ENCODE results near the gene SH3BGRL.

Gene SH3BGRL

GRCh38 chrX:81201671-81202455, at the start of gene SH3BGRL, which contains the start of gene HMGN5:
Gene SH3BGRL (plus strand): TSS chrX:81202102. CDS start chrX:81202201, 99 bp downstream.
Gene HMGN5 (minus strand): TSS chrX:81201913. CDS start chrX:81121549, 80,364 bp downstream.
- peak; percentile 85 for DNase-seq

GRCh38 chrX:81168391-81168790, 33.5 kb upstream of the SH3BGRL start:
- DNase-seq = no peak

DNA sequence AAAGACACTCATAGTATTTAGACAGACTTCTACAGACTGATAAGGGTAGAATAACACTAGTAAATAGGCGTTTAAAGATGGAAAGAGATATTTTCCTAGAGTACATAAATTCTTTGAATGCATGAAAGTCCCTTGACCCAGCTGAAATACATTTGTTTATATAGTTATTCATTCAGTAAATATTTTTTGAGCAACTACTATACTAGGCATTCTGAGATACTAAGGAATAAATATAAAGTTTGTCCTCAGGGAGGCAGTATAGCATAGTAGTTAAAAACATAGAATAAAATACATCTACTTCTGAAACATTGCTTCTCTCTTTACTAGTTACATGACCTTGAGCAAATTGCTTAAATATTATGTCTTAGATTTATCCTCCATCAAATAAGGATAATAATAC, 27.6 kb upstream of the SH3BGRL start:
- peak; percentile 39 for DNase-seq

DNA sequence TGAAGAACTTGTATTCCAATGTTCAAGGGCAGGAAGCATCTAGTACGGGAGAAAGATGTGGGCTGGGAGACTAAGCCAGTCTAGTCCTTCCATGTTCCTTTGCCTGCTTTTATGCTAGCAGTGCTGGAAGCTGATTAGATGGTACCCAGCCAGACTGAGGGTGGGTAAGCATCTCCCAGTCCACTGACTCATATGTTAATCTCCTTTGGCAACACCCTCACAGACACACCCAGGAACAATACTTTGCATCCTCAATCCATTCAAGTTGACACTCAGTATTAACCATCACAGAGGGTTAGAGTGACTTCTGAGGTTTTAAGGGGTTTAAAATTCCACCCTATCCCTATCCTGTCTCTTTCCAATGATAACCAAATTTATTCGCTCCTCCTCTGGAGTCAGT, 6.6 kb upstream of the SH3BGRL start:
- no peak for DNase-seq

DNA sequence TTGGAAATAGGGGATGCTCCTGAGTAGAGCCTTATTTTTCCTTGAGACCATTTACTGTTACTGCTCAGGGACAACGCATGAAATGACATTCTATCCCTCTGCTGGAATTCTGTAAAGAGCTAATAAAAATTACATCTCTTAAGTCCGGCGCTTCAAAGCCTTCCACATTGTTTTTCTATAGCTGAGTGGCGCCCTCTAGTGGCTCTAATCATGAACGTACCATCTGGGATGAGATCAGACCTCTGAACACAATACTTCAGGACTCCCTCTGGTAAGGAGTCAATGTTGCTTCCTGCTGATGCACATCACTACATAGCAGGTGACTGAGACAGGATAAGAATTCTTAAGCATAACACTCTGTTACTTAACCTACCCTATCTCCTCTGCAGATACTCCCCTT, 6.2 kb upstream of the SH3BGRL start:
- DNase-seq = peak; percentile 35

DNA sequence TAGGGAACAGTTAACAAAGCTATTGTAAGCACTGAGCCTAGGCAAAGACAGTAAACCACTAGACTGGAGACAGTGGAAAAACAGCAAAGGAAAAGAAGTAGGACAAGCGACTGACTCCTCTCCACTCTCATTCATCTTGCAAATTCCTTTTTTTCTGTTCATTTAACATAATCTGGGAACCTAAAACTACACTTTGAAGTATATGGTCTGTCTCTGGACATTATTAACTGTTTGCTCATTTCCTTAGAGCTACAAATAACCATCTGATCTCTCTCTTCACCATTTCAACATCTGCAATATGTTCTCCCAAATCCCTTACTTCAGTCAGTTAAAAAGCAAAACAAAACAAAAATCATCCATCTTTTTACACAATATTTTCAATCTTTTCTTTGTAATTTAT, 831 bp upstream of the SH3BGRL start:
- no peak for DNase-seq

DNA sequence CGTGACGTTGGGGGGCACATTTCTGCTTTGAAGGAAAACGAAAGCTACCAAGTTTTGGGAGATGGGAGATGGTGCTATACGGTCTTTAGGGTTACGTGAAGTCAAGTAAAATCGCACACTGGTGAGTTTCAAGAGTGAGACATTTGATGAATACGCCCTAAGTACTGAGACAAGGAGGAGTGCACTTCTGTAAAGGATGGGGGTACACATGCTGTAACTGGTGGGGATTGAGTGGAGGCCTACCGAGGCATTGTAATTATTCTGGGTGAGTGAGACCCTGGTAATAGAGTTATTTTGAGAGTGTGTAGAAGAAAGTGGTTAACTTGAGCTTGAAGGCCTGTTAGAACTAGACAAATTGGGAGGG, 536 bp downstream of the SH3BGRL start:
- DNase-seq = no peak

DNA sequence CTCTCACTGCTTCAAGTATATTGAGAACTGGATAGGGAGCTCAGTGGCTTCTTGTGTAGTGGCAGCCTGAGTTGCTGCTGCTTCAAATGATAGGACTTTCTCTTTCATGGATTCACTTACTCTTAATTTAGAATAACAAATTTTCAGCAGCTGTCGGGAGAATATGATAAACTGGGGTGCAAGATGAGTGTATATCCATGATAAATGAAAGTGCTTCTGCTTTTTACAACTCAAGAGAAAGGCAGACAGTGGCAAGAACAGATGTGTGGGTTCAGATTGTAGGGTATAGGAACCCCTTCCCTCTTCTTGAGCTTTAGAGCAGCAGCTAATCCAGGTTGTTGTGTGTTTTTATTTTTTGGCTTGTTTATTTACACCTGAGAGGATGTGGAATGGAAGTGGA, 1.0 kb downstream of the SH3BGRL start:
- peak; percentile 3 for DNase-seq

DNA sequence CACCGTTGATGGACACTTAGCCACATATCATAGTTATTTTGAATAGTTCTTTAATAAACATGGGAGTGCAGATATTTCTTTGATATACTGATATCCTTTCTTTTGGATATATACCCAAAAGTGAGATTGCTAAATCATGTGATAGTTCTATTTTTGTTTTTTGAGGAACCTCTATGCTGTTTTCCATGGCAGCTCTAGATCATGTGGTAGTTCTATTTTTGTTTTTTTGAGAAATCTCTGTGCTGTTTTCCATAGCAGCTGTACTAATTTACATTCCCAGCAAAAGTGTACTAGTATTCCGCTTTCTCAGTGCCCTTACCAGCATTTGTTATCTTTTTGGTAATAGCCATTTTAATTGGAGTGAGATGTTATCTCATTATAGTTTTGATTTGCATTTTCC, 3.6 kb downstream of the SH3BGRL start:
- DNase-seq = peak; percentile 15

GRCh38 chrX:81206476-81206875, 4.6 kb downstream of the SH3BGRL start:
- peak; percentile 38 for DNase-seq

DNA sequence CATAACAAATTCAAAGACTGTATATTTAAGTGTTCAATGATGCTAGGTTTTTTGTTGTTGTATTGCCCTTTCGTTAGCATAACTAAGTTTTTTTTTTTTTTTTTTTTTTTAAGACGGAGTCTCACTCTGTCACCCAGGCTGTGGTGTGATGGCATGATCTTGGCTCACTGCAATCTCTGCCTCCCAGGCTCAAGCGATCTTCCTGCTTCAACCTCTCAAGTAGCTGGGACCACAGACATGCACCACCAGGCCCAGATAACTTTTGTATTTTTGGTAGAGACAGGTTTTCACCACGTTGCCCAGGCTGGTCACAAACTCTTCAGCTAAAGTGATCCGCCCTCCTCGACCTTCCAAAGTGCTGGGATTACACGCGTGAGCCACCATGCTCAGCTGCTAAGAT, 7.0 kb downstream of the SH3BGRL start:
- no peak for DNase-seq

DNA sequence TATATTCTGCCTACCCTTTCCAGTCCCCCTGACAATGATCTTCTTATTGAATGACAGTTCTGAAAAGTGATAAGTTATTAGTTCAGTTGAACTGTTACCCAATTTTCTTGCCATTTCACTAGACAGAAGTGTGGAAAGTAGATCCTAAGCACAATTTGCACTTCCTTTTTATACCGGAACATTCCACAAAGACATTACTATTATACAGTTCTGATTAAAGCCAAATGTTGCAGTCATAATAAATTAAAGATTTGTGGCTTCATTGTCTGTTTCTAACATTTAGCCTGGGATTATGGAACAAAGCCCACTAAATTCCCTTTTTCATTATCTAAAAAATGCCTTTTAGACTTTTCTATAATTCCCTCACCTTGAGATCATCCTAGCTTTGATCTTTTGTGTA, 13.8 kb downstream of the SH3BGRL start:
- no peak for DNase-seq

DNA sequence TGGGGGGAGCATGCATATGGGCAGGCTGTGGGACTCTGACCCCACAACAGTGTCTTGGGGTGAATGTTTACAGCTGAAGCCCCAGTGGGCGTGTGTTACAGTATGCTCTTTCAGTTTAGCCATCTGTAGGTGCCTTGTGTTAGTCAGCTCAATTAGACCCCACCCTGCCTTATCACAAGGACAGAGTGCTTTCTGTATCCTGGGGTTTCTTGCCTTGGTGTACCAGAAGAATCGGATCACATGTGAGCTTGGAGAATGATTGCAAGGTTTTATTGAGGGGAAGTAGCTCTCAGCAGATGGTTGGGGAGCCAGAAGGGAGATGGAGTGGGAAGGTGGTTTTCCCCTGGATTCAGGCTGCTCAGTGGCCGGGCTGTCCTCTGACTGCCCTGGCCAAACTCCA, 27.3 kb downstream of the SH3BGRL start:
- DNase-seq = no peak

DNA sequence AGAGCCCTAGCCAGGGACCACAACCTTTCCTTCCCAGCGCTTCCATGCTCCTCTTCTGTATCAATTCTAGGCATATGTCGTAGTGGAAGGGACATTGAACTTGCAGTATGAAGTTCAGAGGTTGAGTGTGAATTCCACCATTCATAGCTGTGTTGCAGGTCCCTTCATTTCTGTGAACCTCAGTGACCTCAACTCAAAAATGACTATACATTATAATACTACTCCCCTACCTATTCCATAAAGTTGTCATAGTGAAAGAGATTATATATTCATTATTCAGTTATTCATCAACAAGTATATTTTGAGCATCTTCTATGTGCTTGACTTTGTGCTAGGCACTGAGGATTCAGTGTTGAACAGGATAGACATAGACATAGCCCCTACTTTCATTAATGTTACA, 28.0 kb downstream of the SH3BGRL start:
- no peak for DNase-seq

DNA sequence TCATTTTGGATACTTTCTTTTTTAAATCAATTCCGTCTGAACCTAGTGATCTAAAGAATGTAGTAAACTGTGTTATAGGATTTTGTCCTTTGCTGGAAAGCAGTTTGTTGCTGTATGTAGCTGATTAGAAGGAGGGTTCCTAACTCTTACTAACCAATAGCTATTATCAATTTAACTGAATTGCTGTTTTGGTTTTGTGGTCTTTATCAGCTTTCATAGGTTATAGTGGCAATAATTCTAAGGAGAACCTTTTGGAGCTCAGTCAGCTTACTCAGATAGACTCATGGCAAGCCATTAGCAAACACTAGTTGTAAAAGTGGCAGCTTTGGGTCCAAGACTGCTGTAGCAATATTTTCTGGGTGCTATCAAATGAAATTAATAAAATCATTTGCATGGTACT, 29.6 kb downstream of the SH3BGRL start:
- DNase-seq = no peak

- no peak for DNase-seq
Measured at GRCh38 chrX:81232218-81232617, 30.3 kb downstream of the SH3BGRL start.

DNA sequence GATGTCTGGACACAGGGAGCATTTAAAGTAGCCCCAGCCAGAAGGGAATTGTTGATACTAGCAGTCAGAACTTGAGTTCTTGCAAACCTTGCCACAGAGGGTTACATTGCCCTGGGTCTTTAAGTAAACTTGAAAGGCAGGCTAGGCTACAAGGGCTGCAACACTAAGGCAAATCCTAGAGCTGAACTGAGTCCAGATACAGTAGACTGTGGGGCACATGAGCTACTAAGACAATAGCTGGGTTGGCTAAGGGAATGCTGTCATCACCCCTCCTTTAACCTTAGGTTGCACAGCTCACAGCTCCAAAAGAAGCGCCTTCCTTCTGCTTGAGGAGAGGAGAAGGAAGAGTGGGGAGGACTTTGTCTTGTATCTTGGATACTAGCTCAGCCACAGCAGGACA, 35.6 kb downstream of the SH3BGRL start:
- DNase-seq = no peak

DNA sequence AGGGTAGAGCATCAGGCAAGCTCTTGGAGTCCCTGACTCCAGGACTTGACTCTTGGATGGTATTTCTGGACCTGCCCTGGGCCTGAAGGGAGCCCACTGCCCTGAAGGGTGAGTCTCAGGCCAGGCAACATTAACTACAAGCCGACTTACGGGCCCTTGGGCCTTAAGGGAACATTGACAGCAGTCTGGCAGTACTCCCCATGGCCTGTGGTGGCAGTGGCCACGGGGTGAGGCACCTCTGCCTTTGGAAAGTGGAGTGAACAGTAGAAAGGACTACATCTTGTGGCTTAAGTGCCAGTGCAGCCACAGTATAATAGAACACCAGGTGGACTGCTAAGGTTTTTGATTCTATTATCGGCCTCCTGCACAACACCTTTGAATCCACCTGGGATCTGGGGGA, 36.3 kb downstream of the SH3BGRL start:
- no peak for DNase-seq

DNA sequence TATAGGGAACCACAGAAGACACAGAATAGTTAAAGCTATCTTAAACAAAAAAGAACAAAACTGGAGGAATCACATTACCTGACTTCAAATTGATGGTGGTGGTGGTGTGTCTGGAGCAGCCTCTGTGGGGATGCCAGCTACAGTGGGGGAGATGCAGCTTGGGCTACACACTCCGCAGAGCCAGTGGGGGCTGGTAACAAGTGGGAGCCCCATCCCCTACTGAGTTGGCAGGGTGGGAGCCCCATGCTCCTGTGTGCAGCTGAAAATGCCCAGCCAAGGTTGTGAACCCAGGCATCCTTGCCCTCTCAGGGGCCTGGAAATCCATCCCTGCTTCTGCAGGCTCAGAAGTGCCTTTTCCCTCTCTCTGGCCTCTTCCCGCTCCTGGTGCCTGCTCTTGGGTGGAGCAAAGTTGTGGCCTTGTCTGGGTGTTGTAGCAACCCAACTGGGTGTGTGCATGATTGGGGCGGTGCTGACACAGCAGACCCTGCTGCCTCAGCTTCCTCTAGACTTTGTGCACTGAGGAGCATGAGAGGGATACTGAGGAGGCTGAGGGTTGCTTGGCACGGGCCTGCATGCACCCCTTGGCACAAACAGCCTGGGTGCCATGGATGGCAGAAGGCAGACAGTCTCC, 38.9 kb downstream of the SH3BGRL start:
- DNase-seq = no peak

- DNase-seq = no peak
Measured at GRCh38 chrX:81241753-81242152, 39.9 kb downstream of the SH3BGRL start.

DNA sequence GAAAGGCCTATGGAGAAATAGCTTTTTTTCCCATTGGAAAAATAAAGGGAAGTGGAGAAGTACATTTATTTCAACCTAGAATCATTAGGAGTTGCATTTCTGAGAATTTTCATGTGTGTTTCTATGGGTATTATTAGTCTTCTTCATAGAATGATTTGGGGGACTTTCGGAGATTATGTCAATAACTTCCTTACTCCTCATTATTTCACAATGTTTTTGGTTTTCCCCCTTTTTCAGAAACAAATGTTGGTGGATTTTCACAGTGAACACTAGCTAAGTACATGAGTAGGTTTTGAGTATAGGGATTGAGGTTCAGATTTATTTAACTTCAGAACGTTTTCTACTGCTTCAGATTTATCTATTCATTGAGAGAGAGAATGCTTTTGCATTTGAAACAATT, 54.0 kb downstream of the SH3BGRL start:
- DNase-seq = no peak

DNA sequence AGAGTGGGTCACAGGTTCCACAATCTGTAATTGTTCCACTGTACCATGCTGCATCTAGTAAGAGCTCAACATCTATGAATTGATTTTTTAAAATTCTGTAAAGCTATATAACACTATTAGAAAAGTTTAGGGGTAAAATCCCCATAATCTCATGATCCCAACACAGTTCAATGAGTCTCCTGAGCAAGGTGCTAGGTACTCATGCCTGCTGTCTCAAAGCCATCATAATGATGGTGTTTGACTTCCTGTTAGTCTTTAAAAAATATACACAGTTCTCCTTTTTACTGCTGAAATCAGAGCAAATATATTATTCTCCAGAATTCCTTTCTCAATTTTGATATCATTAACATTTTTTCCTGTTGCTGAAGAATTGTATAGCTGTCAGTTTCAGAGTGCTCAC, 55.9 kb downstream of the SH3BGRL start:
- DNase-seq = no peak

DNA sequence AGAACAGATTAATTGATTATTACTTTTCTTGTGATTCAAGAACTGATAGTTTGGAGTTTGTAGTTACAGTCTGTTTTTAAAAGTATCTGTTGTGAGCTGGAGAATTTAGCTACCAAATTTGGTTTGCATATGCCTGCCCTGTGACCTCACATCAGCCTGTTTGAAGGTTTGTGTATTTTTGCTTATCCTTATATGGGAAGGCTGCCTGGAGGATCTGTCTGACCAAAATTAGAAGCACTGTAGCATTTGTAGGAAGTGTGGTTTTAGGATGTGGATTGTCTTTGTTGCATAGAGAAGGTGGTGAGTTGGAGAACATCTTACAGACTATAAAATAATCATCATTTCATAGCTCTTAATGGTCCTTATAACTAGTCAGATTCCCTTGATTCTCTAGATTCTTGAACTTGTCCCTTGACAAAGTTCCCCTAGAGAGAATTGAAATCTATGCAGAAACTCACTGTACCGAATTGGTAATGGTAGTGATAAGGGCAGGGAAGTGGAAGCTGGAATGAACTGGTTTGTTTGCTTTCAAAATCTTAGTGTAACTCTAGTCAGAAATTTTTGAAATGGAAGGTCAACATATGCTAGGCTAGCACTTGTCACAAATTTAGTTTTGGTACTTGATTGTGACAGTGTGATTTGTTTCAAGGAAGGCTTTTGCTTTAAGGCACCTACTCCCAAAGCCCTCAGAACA, 57.3 kb downstream of the SH3BGRL start:
- DNase-seq = no peak

All from MV-4-11 (cell line).